ENCODE data around the gene MMP23B.
"Not testable (repeated sequence)": the region's sequence is repeated elsewhere in the genome, so short reads cannot be mapped to it uniquely, and the experiment has no call there.

MMP23B gene
- total RNA-seq: 0.04 to 0.12 reads per million in 2 experiments

GRCh38 chr1:1631782-1632420 is at the start of gene MMP23B:
Gene MMP23B, plus strand, starts transcription at chr1:1632173. Its CDS starts 46 bp downstream, at chr1:1632219.
- no peak for DNase-seq (ENCODE audit: low read depth)

- no peak for DNase-seq (ENCODE audit: low read depth)
These were observed 49.2 kb upstream of the MMP23B start for GRCh38 chr1:1582585-1583346.

- no peak for DNase-seq (ENCODE audit: low read depth)
These were observed 48.5 kb upstream of the MMP23B start for GRCh38 chr1:1583347-1584010.

- no peak for DNase-seq (ENCODE audit: low read depth)
These were observed 40.5 kb upstream of the MMP23B start for GRCh38 chr1:1591452-1591851.

GRCh38 chr1:1593834-1594601 is 38.0 kb upstream of the MMP23B start:
- DNase-seq (ENCODE audit: low read depth): no peak

GRCh38 chr1:1594602-1595260 is 37.2 kb upstream of the MMP23B start:
- DNase-seq (ENCODE audit: low read depth): no peak

GRCh38 chr1:1595341-1595740 is 36.6 kb upstream of the MMP23B start:
- DNase-seq (ENCODE audit: low read depth): not testable (repeated sequence)

GRCh38 chr1:1596493-1597274 is 35.3 kb upstream of the MMP23B start:
- DNase-seq (ENCODE audit: low read depth): no peak

- DNase-seq (ENCODE audit: low read depth): no peak
These were observed 34.6 kb upstream of the MMP23B start for GRCh38 chr1:1597275-1597930.

GRCh38 chr1:1598051-1598719 is 33.8 kb upstream of the MMP23B start:
- no peak for DNase-seq (ENCODE audit: low read depth)

GRCh38 chr1:1598720-1599029 is 33.3 kb upstream of the MMP23B start:
- DNase-seq (ENCODE audit: low read depth): no peak

- DNase-seq (ENCODE audit: low read depth): no peak
These were observed 32.7 kb upstream of the MMP23B start for GRCh38 chr1:1599030-1599934.

GRCh38 chr1:1599935-1600860 is 31.8 kb upstream of the MMP23B start, which contains the start of gene FNDC10:
Gene FNDC10, minus strand, starts transcription at chr1:1600135. Its CDS starts 120 bp downstream, at chr1:1600015.
- DNase-seq (ENCODE audit: low read depth): no peak

- no peak for DNase-seq (ENCODE audit: low read depth)
These were observed 31.0 kb upstream of the MMP23B start for GRCh38 chr1:1600861-1601563.

GRCh38 chr1:1601564-1602303 is 30.2 kb upstream of the MMP23B start:
- no peak for DNase-seq (ENCODE audit: low read depth)

GRCh38 chr1:1602304-1602967 is 29.5 kb upstream of the MMP23B start:
- DNase-seq (ENCODE audit: low read depth): no peak
